Activated T-cell treated with anti-CD3 and anti-CD28 coated beads, Interleukin-2, amount 50 U/mL, for 48 hours (primary cell): ENCODE measurements around the gene FA2H.
"Not testable (repeated sequence)": the region's sequence is repeated elsewhere in the genome, so short reads cannot be mapped to it uniquely, and the experiment has no call there.

Source experiments
- DNase-seq, 2 experiments: peaks; one replicate each; pipeline ENCODE4 v3.0.0-alpha.2; 2020

FA2H gene

DNA sequence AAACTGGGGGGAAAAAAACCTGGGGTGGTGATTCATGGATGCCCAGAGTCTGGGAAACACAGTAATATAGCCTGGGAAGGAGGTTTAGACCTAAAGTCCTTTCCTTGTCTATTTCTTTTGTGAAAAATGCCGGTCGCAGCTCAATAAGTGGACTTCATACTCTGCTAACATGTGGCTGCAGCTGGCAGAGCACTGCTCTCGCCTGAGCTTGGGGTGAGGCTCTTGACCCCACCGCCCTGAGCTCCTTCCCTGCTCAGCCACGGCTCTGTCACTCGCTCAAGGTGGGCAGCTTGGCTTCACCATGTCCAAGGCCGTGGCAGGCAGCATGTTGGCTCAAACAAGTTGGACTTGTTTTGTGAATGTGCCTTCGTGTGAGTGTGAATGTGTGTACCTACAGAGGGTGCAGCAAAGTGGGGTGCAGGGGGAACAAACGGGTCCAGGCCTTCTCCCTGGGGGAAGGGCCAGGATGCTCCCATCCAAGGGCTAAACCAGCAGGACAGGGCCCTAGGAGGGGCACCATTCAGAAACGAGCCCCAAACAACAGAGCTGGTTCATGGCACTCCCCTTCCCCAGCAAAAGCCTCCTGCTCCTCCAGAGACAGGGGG lies 4.9 kb downstream of the FA2H start:
- DNase-seq, result no peak

DNA sequence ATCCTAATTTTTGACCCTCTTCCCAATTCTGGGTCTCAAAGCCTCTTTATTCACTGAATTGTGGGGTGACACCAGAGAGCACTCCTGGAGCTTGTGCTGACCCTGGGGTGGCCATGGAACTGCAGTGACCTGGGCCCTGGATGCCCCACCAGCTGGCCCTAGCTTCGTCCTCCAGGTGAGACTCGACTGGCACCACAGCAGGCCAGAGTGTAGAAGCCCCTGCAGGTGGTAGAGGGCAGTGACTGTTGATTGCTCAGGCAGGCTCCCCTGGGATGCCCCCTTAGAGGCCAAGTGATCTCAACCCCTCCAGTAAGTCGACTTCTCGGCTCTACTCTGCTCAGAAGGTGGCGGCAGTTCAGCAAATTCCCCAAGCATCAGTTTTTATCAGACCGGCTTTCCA lies 6.4 kb downstream of the FA2H start:
- no peak for DNase-seq

DNA sequence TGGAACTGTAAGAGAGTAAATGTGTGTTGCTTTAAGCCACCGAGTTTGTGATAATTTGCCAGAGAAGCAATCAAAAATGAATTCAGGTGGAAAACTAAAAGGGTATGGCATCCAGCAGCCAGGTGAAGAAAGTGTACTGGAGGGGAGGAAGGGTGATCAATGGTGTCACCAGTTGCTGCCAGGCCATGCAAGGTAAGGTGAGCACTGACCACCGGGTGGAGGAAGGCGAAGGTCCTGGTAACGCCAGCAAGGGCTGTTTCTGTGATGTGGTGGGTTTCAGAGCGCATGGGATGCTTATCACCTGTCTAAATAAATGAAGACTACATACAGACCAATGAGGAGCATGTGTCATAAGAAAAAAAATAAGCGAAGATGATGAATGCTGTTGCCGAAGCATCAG lies 6.9 kb downstream of the FA2H start:
- no peak for DNase-seq

DNA sequence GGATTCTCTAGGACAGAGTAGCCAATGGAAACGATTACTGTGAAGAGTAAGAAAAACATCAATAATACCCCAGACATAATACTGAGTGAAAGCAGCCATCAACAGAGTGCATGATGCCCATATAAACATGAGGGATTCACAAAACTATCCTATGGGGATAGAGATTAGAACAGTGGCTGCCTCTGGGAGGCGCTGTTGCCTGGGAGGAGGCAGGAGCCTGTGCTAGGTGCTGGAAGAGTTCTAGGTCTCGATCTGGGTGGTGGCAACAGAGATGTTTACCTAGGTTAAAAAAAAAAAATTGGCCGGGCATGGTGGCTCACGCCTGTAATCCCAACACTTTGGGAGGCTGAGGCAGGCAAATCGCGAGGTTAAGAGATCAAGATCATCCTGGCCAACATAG lies 7.9 kb downstream of the FA2H start:
- DNase-seq, result no peak

DNA sequence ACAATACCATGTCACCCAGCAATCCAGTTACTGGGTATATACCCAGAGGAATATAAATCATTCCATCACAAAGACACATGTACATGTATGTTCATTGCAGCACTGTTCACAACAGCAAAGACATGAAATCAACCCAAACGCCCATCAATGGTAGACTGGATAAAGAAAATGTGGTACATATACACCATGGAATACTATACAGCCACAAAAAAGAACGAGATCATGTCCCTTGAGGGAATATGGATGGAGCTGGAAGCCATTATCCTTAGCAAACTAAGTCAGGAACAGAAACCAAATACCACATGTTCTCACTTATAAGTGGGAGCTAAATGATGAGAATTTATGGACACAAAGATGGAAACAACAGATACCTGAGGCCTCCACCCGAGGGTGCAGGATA lies 10.4 kb downstream of the FA2H start:
- DNase-seq, result not testable (repeated sequence)

DNA sequence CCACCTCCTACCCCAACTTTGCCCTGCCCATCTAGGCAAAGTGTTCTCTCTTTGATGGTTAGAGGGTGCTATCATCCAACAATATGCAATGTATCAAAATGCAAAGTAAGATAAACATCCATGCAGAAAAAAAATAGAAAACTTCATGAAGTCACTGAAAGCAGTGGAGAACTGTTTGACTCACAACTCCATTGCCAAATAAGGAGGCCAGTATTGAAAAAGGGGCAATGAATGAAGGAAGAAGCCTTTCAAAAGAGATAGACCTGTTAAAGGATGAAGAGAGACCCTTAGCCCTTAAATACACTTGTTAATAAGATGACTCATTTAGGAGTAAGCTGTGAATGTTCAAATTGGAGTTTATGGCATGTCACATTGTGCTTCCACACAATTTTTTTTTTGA lies 13.0 kb downstream of the FA2H start:
- no peak for DNase-seq

DNA sequence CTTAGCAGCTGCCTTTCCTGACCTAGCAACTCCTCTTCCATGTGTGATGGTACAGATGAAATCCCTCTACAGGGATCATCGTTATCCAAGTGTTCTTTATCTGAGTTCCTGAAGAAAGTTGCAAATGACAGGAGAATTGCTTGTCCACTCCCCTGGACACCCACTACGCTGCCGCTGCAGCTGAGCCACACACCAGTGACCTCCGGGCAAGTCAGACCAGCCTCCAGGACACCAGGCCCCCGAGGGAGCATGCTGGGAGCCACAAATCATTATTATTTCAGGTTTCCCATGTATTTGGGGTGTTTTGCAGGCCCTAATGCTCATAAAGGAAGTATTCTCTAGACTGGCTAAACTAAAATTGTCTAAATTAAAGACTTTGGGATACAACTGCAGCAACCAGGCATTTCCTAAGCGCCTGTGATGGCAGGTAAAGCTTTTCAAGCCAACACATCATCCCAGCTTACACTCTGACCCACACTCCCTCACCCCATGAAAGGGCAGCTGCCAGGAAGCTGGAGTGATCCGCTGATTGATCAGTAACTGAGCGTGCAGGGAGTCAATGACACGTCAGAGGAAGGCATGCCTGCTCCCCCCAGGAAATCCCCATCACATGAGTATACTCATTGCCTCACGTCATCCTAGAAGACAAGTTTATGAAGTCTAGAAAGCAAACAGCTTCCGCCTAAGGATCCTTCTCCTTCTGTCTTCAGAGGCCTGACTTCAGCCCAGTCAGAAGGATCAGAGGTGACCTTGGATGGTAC lies 14.4 kb downstream of the FA2H start:
- DNase-seq, result no peak

DNA sequence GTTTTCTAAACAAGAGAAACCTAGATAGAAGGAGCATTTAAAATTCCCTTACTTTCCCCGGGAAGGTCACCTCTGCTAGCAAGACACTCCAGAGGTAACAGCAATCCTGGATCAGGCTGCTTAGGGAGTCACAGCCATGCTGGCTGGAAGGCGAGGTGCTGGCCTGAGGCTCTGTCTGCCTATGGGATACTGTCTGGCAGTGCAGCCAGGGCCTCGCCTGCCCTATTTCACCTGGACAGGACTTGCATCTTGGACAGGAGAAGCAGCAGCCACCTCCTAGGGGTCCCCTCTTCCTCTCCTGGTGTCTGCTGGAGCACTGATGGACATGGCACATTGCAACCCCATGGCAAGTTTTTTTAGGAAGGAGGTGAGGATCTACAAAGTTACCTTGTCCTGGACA lies 15.1 kb downstream of the FA2H start:
- no peak for DNase-seq

DNA sequence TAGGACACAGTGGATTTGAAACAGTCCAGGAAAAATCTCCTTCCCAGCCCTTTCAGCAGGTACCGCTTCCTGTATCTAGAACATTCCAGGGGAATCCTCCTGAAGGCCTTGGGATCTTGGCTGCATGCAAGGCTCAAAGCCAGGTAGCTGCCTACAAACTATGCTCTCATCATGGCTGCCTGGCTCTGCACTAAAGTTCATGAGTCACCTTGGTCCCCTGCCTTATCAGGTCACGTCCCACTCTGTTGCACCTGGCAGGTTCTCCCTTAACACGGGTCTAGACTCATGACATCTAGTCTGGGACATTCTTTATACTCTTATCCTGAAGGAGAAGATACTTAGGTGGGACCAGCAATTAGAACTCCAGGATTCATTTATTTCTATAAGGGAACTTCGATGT lies 15.8 kb downstream of the FA2H start:
- no peak for DNase-seq

DNA sequence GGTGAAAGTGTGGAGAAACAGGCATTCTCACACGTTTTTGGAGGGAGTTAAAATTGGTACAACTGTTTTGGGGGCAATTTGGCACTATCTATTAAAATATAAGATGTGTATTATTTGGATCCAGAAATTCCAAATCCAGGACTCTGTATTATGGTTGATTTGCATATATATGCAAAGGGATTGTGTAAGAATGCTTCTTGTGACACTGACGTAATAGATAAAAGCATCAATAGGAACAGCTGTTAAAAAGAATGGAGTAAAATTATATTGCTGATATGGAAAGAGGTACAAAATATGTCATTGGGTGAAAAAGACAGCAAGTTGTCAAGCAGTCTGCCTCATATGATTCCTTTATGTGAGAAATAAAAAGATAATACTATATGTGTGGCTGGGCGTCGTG lies 17.3 kb downstream of the FA2H start:
- no peak for DNase-seq

DNA sequence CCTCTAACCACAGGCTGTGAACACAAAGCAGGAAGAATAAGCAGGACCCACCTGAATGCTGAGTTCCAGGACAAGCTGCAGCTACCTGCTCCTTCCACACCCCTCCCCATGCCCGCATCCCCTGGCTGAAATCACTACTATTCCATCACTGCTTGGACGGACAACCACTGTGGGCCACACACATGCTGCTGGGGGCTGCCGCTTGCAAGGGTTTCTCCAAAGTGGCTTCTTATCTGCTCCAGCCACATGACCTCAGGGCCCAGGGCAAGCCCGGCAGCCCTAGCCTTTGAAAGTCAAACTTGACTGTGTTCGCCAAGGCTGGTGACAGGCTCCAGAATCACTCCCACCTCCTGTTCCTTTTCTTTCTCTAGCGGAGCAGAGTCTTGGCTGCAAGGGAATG lies 18.4 kb downstream of the FA2H start:
- DNase-seq, result no peak

DNA sequence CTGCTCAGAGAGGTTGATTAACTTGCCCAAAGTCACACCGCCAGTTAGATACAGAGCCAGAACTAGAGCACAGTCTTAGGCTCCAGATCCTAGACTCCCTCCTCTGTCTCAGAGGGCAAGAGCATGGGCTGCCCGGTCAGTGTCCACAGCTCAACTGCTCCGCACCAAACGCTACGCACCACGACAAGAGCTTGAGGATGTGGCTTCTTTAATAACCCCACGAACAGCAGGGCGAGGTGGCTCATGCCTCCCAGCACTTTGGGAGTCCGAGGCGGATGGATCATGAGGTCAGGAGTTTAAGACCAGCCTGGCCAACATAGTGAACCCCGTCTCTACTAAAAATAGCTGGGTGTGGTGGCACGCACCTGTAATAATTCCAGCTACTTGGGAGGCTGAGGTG lies 21.4 kb downstream of the FA2H start:
- no peak for DNase-seq

DNA sequence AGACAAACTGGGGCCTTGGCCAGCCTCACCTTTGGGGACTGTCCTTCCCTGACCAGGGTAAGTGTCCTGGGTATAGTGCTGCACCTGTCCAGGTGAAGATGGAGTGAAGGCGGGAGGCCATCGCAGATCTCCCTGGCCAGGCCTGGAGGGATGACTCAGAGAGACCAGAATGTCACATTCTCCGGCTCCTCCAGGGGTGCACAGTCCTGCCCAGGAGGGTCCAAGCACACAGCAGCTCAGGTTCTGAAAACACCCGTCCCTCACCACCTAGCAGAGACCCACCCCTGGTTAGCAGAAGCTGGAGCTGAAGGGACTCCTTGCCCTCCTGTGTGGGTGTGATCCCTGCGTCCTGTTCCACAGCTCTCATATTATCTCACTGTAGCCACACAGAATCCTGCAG lies 21.9 kb downstream of the FA2H start:
- DNase-seq, result no peak

DNA sequence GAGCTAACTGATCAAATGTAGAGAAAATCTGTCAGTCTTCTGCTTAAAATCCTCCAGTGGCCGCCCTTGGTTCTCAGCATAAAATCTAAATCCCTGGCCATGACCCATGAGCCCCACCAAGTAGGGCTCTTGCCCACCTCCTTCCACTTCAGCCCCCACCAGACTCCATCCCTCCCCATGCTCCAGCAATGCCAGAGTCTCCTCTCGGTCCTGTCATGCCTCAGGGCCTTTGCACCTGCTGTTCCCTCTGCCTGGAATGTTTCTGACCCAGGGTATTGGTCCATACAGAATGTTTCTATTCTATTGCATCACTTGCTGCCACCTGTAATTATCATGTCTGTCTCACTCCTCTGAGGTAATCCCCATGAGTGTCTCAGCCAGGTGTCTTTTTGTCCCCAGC lies 22.4 kb downstream of the FA2H start:
- DNase-seq, result no peak

DNA sequence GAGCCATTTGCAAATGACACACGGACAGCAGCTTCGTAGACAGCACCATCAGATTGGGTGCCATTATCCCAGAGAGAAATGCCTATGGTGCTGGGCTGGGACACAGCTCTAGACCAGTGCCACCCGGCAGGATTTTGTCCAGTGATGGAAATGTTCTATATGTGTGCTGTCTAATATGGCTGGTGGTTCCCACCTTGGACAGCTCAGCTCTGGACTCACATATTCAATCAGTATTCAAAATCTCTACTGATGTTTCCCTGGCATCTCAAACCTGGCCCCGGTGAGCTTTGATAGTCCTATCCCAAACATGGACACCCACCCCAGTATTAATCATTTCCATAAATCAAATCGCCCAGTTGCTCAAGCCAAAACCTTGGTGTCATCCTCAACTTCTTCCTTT lies 23.0 kb downstream of the FA2H start:
- DNase-seq, result no peak

DNA sequence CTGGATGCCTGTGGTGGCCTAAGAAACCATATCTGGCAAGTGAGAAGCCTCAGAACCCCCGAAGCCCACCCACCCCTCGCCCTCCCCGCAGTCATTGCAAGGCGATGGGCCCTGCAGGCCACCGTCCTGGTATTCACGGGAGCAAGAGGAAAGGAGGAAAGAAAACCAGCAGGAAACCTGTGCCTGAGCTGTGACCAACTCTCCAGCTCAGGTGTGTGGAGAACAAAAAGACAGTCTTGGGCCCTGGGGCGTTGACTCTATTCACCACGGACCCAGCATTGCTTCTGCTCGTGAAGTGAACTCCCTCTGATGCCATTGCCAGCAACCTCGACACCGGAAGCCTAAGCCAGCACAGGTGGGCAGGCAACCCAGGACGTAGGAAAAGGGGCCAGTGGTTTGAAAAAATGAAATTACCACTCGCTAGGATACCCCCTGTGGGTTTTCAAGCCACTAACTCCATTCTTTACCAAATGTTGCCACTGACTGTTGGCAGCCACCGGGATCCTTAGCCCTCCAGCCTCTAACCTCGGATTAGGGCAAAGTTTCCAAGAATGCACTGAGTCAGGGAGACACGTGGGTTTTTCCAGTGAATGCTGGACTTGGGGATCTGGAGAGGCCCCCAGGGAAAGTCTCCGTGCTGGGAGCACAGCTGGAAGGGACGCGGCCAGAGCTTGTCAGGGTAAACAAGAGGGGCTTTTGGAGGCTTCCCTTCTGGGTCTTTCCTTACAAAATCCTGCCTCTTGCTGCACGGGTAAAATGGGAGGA lies 25.1 kb downstream of the FA2H start:
- no peak for DNase-seq

DNA sequence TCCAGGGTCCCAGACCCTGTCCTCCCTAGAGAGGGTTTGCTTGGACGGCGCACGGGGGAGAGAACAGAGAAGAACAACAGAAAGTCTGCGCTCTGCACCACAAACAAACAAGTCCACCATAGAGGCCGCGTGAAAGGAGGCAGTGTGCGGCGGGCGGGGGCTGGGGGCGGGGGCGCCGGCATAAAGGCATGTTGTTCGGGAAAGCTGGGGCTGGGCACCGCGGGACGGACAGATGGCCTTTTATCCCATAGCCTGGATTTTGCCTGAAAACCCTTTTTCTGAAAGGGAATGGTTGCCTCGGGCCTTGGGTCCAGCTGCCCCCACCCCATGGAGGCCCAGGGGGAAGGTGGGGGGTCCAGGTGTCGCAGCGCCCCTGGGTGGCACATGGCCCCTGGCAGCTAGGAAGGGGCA lies 26.0 kb downstream of the FA2H start:
- no peak for DNase-seq

DNA sequence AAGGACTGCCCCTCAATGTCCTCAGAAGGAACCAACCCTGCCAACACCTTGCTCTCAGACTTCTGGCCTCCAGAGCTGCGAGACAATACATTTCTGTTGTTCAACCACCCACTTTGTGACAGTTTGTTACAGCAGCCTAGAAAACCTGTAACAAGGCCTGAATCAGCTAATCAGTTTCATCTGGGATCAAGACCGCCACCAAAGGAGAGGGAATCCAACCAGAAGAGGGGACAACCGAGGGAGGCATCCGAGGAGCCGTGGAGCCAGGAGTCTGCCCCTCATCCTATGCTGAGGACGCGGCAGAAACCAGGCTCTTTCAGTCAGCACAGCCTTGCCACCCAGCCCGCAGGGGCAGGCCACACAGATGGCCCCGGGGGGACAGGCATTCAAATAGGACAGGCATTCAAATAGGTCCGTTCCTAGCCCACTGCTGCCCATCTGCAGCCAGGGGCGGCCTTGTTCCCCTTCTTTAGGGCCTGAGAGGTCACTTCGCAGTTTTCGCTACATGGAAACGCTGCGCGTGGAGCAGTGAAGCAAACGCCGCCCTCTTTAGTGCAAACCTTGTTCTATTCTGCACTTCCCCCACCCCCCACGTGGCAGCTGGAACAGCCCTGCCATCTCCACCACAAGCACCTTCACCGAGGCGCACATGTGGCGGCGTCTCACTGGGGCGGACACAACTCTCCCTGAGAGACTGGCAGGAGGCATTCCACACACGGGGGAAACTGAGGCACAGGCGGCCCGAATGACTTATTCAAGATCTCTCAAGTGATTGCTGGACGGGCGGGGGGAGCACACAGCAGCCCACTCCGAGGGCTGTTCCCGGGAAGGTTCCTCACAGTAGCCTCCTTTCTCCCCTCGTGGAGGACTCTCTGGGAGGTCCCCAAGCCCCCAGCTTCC lies 26.7 kb downstream of the FA2H start:
- no peak for DNase-seq

DNA sequence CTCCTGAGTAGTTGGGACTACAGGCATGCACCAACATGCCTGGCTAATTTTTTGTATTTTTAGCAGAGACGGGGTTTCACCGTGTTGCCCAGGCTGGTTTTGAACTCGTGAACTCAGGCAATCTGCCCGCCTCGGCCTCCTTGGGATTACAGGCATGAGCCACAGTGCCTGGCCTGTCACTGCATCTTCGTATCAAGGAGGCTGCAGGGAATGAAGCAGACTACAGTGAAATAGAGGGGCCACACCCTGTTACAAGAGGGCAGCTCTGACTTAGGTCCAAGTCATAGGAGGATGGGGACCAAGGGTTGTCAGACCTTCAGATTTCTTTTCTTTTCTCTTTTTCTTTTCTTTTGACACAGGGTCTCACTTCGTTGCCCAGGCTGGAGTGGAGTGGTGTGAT lies 28.7 kb downstream of the FA2H start:
- DNase-seq, result no peak

DNA sequence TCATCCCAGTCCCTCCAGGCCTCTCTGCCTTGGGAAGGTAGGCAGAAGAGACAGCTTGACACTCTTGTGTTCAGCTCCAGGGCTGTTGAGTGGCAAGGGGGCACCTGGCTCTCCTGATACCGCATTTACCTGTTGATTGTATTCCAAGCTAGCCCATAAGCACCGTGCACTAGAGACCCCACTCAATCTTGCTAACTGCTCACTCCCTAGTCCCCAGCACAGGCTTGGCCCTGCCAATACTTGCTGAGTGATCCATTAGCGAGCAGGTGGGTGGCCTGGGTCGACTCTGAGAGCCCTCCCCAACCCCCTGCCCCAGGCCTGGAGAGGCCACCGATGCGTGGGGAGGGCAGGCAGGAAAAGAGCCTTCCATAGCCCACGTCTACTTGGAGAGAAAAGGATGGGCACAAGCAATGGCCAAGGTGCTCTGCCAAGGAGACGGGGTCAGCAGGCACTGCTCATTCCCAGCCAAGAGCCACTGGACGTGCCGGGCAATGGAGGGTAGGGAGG lies 29.5 kb downstream of the FA2H start:
- no peak for DNase-seq

DNA sequence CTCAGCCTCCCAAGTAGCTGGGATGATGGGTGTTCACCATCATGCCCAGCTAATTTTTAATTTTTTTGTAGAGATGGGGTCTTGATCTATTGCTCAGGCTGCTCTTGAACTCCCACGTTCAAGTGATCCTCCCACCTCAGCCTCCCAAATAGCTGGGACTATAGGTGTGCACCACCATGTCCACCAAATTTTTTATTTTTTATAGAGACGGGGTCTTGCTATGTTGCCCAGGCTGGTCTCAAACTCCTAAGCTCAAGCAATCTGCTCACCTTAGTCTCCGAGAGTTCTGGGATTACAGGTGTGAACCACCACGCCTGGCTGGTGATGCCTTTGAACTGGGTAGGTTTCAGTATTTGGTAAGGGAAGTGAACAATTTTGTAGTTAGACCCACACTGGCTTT lies 30.1 kb downstream of the FA2H start:
- no peak for DNase-seq

DNA sequence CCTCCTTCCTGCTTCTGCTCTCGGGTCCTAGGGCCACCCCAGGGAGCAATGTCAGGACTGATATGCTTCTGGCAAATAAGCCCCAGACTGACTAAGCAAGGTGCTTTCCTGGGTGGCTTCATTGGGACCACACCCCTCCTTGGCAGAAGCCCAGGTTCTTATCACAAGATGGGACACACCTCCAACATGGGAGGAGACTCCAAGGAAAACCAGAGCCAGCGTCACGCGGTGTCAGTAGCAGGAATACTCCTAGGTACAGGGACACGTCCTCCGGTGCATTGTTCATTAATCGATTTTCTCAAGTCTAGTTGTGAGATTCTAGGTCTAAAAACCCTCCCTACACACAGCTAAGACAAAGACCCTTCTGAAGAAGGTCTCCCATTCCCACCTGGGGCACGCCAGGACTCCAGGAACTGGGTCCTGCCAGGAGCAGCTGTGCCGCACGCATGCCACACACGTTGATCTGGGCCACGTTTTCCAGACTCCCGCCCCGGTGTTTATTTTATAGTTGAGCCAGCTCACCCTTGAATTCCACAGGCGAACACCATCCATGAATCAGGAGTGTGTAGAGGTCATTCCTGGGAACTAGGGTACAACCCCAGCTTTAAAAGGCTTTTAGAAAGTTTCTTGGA lies 30.8 kb downstream of the FA2H start:
- no peak for DNase-seq
